ENCODE data around the gene ADAP2. TPM values are rescaled to one million over a fixed set of nuclear protein-coding genes. Genes with fewer than 3 reads are reported as not detected.

ADAP2 gene
- total and polyA plus RNA-seq, 3 experiments from 2014 or later = 1.7 to 2.3 TPM; not detected in 1

DNA sequence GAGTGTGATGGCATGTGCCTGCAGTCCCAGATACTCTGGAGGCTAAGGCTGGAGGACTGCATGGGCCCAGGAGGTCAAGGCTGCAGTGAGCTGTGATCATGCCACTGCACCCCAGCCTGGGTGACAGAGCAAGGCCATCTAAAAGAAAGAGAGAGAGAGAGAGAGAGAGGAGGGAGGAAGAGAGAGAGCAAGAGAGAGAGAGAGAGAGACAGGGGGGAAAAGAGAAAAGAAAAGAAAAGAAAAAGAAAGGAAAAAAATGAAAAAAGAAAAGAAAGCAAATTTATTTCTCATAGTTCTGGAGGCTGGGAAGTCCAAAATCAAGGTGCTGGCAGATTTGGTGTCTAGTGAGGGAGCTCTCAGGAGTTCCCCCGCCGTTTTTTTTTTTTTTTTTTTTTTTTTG is 82.4 kb downstream of the ADAP2 start:
- POLR2A ChIA-PET = no interaction called here
- no peak overlapping the region for H3K4me3 ChIP-seq (ENCODE audit: low read length)
- Mint-ChIP-seq H3K4me1 (peaks cover 14 to 16% (median 15%) of the 10 kb centered on the region in 3 donors), H3K4me3 (no peak overlapping the region), H3K36me3 (peaks cover 6 to 21% (median 15%) of the 10 kb centered on the region in 3 donors), H3K9me3 (no peaks in the 10 kb centered on the region), H3K27me3 (peaks cover 0 to 3% of the 10 kb centered on the region in 2 donors), H3K27ac (no peak overlapping the region)
- DNase-seq = no peak
- no peaks in the 10 kb centered on the region for H3K9me3 ChIP-seq (ENCODE audit: low read length)
- CTCF ChIA-PET = no interaction called here
- H3K27me3 ChIP-seq (ENCODE audit: insufficient read depth, low read length, poor library complexity, severe bottlenecking) = no peaks in the 10 kb centered on the region
- no peaks in the 10 kb centered on the region for H3K36me3 ChIP-seq (ENCODE audit: insufficient read depth, low read length)
- H3K4me1 ChIP-seq (ENCODE audit: insufficient read depth, low read length) = peaks cover 5% of the 10 kb centered on the region
- H3K27ac ChIP-seq (ENCODE audit: low read depth, low read length) = no peak overlapping the region

DNA sequence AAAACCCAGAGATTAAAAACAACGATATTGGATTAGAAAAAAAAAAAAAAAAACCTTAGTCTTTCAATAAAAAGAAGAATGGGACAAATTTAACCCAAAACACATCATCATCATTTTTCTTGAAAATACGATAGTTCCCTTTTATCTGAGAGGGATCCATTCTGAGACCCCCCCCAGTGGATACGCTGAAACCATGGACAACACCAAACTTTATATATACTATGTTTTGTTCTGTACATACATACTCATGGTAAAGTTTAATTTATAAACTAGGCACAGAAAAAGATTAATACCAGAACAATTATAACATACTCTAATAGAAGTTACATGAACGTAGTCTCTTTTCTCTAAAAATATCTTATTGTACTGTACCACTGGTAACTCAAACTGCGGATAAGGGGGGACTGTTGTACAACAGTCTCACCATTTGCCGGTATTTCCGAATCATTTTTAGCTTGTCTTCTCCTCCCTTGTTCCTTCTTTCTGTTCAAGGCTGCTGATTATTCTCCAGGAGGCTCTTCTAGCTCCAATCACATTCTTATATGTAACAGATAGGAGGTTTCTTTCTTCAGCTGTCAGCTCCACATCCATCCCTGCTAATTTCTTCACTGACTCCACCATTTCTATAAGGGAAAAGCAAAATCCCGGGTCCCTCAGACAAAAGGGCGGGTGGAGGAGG is 86.1 kb downstream of the ADAP2 start:
- H3K4me1 Mint-ChIP-seq = peaks cover 20 to 27% (median 21%) of the 10 kb centered on the region in 3 donors
- Histone ChIP-seq H3K9me3 (ENCODE audit: low read length) (no peaks in the 10 kb centered on the region), H3K36me3 (ENCODE audit: insufficient read depth, low read length) (no peaks in the 10 kb centered on the region), H3K27me3 (ENCODE audit: insufficient read depth, low read length, poor library complexity, severe bottlenecking) (no peaks in the 10 kb centered on the region), H3K4me1 (ENCODE audit: insufficient read depth, low read length) (peaks cover 5% of the 10 kb centered on the region), H3K4me3 (ENCODE audit: low read length) (peak overlapping the region; percentile 80), H3K27ac (ENCODE audit: low read depth, low read length) (no peak overlapping the region)
- H3K27me3 Mint-ChIP-seq = peaks cover 0 to 8% of the 10 kb centered on the region in 2 donors
- no peak for DNase-seq
- peak overlapping the region; percentile 49 to 96 (median 86) for H3K27ac Mint-ChIP-seq
- peaks cover 0 to 8% (median 6%) of the 10 kb centered on the region in 3 donors for H3K36me3 Mint-ChIP-seq
- CTCF ChIA-PET = no interaction called here
- no peaks in the 10 kb centered on the region for H3K9me3 Mint-ChIP-seq
- POLR2A ChIA-PET = interaction anchor here (0.6 kb wide), 1 partner anchor 45 kb away, joined by 3 read pairs; no protein-coding TSS in a partner anchor
- H3K4me3 Mint-ChIP-seq = peak overlapping the region; percentile 91 to 98 (median 94)

DNA sequence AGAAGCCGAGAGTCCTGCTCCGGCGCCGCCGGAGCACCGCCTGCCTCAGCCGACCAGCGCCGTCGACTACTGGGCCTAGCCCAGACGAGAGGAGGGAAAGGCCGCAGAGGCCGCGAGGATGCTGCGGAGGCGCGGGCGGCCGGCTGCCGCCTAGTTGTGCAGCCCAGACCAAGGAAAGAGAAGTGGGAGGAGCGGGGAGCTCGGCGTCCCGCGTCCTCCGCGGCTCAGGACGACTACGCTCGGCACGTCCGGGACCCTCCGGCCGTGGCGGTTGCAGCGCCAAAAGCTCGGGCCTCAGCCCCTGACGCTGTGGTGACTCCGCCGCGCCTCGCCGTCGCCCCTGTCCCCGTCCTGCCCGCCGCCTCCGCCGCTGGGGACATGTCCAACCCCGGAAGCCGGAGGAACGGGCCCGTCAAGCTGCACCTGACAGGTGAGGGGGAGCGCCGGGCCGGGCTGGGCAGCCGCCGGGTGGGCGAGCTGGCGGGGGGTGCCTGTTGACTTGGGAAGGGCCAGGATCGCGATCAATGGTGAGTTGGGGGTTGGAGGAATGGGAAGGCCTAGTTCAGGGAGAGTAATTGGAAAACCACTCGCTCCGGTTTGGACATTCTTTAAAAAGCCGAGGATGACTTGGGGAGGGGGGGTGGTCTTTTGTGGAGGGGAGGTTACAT is 86.8 kb downstream of the ADAP2 start:
- CTCF ChIA-PET = interaction anchor here (1.6 kb wide), 1 partner anchor 207 kb away, joined by 5 read pairs; no protein-coding TSS in a partner anchor
- H3K4me3 ChIP-seq (ENCODE audit: low read length) = peak overlapping the region; percentile 80
- H3K4me1 ChIP-seq (ENCODE audit: insufficient read depth, low read length) = peaks cover 5% of the 10 kb centered on the region
- peak overlapping the region; percentile 91 to 98 (median 94) for H3K4me3 Mint-ChIP-seq
- no peaks in the 10 kb centered on the region for H3K27me3 ChIP-seq (ENCODE audit: insufficient read depth, low read length, poor library complexity, severe bottlenecking)
- H3K27me3 Mint-ChIP-seq = peaks cover 0 to 8% of the 10 kb centered on the region in 2 donors
- DNase-seq = peak; percentile 20 to 75 (median 46)
- H3K27ac Mint-ChIP-seq = peak overlapping the region; percentile 74 to 97 (median 92)
- peaks cover 20 to 27% (median 21%) of the 10 kb centered on the region in 3 donors for H3K4me1 Mint-ChIP-seq
- peak overlapping the region; percentile 44 for H3K27ac ChIP-seq (ENCODE audit: low read depth, low read length)
- no peaks in the 10 kb centered on the region for H3K36me3 ChIP-seq (ENCODE audit: insufficient read depth, low read length)
- peaks cover 0 to 7% (median 5%) of the 10 kb centered on the region in 3 donors for H3K36me3 Mint-ChIP-seq
- no peaks in the 10 kb centered on the region for H3K9me3 Mint-ChIP-seq
- POLR2A ChIA-PET = interaction anchor here (0.6 to 0.7 kb wide), 5 partner anchors 9 to 311 kb away, joined by 3 to 5 read pairs (median 5); no protein-coding TSS in a partner anchor
- no peaks in the 10 kb centered on the region for H3K9me3 ChIP-seq (ENCODE audit: low read length)

Other genes with a start within 250 kb of the ADAP2 start
- 10 to 100 TPM; 42.7 to 43.0 TPM for gene CRLF3, start 97.3 kb upstream of the ADAP2 start, total RNA-seq
- gene CRLF3, start 97.3 kb upstream of the ADAP2 start, polyA plus RNA-seq = 108 TPM
- 10 to 100 TPM; 25.5 to 27.8 TPM for gene ATAD5, start 90.0 kb upstream of the ADAP2 start, total RNA-seq
- gene ATAD5, start 90.0 kb upstream of the ADAP2 start, polyA plus RNA-seq = 2.3 TPM
- gene TEFM, start 15.7 kb upstream of the ADAP2 start, total RNA-seq = 10 to 100 TPM; 16.0 to 19.7 TPM
- gene TEFM, start 15.7 kb upstream of the ADAP2 start, polyA plus RNA-seq = 19.3 TPM
- 1 to 10 TPM; 7.5 to 7.9 TPM for gene RNF135, start 49.1 kb downstream of the ADAP2 start, total RNA-seq
- 9.2 TPM for gene RNF135, start 49.1 kb downstream of the ADAP2 start, polyA plus RNA-seq
- 10 to 100 TPM; 22.8 TPM for gene NF1, start 173.0 kb downstream of the ADAP2 start, total RNA-seq
- 5.8 TPM for gene NF1, start 173.0 kb downstream of the ADAP2 start, polyA plus RNA-seq

Measured in CD8-positive, alpha-beta memory T cell (primary cell).